Ishikawa (cell line): Measurements from ENCODE around the gene RNF227.

Experiments
- CEBPB ChIP-seq: IDR thresholded peaks from 2 replicates; pipeline ENCODE4 v1.6.1; 2012
- CREB1 ChIP-seq: IDR thresholded peaks from 2 replicates; pipeline ENCODE4 v1.6.1; 2012; ENCODE audit warnings: low read depth
- EGR1 ChIP-seq: IDR thresholded peaks from 2 replicates; pipeline ENCODE4 v1.6.1; 2012
- EP300 ChIP-seq: IDR thresholded peaks from 2 replicates; pipeline ENCODE4 v1.6.1; 2012; ENCODE audit warnings: borderline replicate concordance
- FOXM1 ChIP-seq: IDR thresholded peaks from 2 replicates; pipeline ENCODE4 v1.6.1; 2012; ENCODE audit warnings: low read depth, borderline replicate concordance
- MAX ChIP-seq: IDR thresholded peaks from 2 replicates; pipeline ENCODE4 v1.6.1; 2012
- NFIC ChIP-seq: IDR thresholded peaks from 2 replicates; pipeline ENCODE4 v1.6.1; 2012
- RAD21 ChIP-seq: IDR thresholded peaks from 2 replicates; pipeline ENCODE4 v1.6.1; 2012; ENCODE audit warnings: low read depth
- REST ChIP-seq: IDR thresholded peaks from 2 replicates; pipeline ENCODE4 v1.6.1; 2012; ENCODE audit warnings: low read depth, mild to moderate bottlenecking
- TAF1 ChIP-seq: IDR thresholded peaks from 2 replicates; pipeline ENCODE4 v1.6.1; 2012; ENCODE audit warnings: low read depth, mild to moderate bottlenecking
- TCF12 ChIP-seq: IDR thresholded peaks from 2 replicates; pipeline ENCODE4 v1.6.1; 2012; ENCODE audit warnings: low read depth
- TEAD4 ChIP-seq: IDR thresholded peaks from 2 replicates; pipeline ENCODE4 v1.6.1; 2012
- USF1 ChIP-seq: IDR thresholded peaks from 2 replicates; pipeline ENCODE4 v1.6.1; 2012
- YY1 ChIP-seq: IDR thresholded peaks from 2 replicates; pipeline ENCODE4 v1.6.1; 2012; ENCODE audit warnings: low read depth
- ZBTB7A ChIP-seq: IDR thresholded peaks from 2 replicates; pipeline ENCODE4 v1.6.1; 2012; ENCODE audit warnings: low read depth

Gene RNF227

GRCh38 chr17:7940034-7940433, 23.9 kb upstream of the RNF227 start:
- TF ChIP-seq USF1, result no peak
- no peak for TF ChIP-seq YY1
- no peak for TF ChIP-seq EGR1
- no peak for TF ChIP-seq TEAD4
- no peak for TF ChIP-seq NFIC
- TF ChIP-seq ZBTB7A, result no peak
- no peak for TF ChIP-seq TAF1
- no peak for TF ChIP-seq CREB1
- TF ChIP-seq MAX, result no peak
- no peak for TF ChIP-seq FOXM1
- no peak for TF ChIP-seq REST
- TF ChIP-seq CEBPB, result no peak
- TF ChIP-seq EP300, result no peak

DNA sequence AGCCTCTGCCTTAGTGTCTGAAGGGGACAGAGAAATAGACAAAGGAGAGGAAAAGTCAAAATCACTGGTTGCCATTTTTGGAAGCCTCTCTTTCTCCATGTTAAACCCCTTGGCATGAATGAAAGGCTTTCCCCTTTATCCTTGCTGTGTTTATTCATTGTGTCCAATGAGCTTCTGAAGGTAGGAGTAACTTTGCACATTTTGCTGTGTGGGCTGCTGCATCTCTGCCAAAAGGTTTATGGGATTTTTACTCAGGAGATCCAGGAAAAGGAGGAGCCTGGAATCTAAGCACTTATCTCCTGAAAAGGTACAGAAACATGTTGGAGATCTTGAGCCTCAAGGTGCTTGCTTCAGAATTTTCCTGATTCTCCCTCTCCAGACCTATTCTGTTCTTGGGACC, 19.8 kb upstream of the RNF227 start:
- TF ChIP-seq ZBTB7A, result no peak
- no peak for TF ChIP-seq CEBPB
- TF ChIP-seq REST, result no peak
- no peak for TF ChIP-seq NFIC
- no peak for TF ChIP-seq TEAD4
- no peak for TF ChIP-seq RAD21
- no peak for TF ChIP-seq FOXM1
- TF ChIP-seq MAX, result no peak
- TF ChIP-seq CREB1, result no peak
- no peak for TF ChIP-seq EP300
- no peak for TF ChIP-seq TCF12
- no peak for TF ChIP-seq YY1
- TF ChIP-seq TAF1, result no peak
- TF ChIP-seq USF1, result no peak
- TF ChIP-seq EGR1, result no peak

GRCh38 chr17:7932949-7933348, 16.9 kb upstream of the RNF227 start:
- no peak for TF ChIP-seq EGR1

- no peak for TF ChIP-seq FOXM1
- TF ChIP-seq TCF12, result 0 out of 2 replicates have a peak, but pooled peaks have one; percentile 16
These were observed 16.4 kb upstream of the RNF227 start for GRCh38 chr17:7932483-7932891.

DNA sequence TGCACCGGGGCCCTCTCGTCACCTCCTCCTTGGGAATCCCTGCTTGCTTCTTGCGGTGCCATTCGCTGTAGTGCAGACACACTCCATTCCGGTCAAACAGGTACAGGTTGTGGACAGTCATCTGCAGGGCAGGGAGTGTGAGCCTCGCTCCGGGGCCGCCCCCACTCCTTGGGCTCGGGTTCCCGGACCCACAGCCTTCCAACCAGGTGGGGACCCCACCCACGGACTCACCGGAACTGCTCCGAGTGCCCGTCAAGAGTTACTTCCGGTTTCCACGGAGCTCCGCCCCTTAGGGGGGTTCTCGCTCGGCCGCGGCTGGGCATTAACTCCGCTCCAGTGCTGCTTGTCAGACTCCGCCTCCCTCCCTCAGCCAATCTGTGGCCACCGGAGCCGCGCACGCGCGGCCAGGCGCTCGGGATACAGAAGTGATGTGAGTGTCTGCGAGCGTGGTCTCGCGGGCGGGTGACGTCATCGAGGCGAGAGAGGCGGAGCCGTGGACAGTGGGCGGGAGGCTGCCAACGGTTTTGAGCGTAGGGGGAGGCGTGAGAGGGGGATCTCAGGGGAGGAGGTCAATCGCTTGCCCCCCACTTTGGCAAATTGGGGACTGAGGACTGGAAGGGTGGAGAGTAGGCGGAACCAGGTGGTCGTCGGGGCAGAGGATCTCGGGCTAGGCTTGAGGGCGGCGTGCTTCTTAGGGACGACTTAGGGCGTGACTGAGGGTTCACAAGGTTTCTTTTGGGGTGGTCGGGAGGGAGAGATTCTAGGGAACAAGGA, 15.8 kb upstream of the RNF227 start, which contains the start of the genes CNTROB and TRAPPC1:
CNTROB (plus strand) TSS at position 498 of the 774 bp plus-strand sequence. CDS start 874 bp downstream, outside the sequence.
TRAPPC1 (minus strand) TSS at position 238 of the 774 bp plus-strand sequence; CDS start at position 121, 117 bp downstream.
- TF ChIP-seq CREB1 (peak; percentile 79), EGR1 (peak; percentile 39; the same call in 1 of the 2 replicates), REST (no peak), USF1 (no peak), RAD21 (no peak), TAF1 (peak; percentile 61), CEBPB (no peak), NFIC (no peak), FOXM1 (no peak), ZBTB7A (peak; percentile 55), YY1 (0 out of 2 replicates have a peak, but pooled peaks have one; percentile 13), TCF12 (no peak), TEAD4 (no peak), MAX (peak; percentile 19; the same call in 1 of the 2 replicates), EP300 (no peak)
